ENCODE measurements around the gene CACFD1.

- TF ChIP-seq CTCF (IDR thresholded peaks at IDR 0.05) = no peak
- no peak for TF ChIP-seq POLR2A (IDR thresholded peaks at IDR 0.05)
These were observed 15.7 kb downstream of the CACFD1 start for GRCh38 chr9:133475292-133476012.

Measured in body of pancreas (tissue), 4 donors.